Daoy (cell line): ENCODE data around the gene ARRDC2. TPM values are rescaled to one million over a fixed set of nuclear protein-coding genes. Genes with fewer than 3 reads are reported as not detected.
"Not testable (repeated sequence)": the region's sequence is repeated elsewhere in the genome, so short reads cannot be mapped to it uniquely, and the experiment has no call there.

Source experiments
- DNase-seq: peaks from one replicate; pipeline ENCODE4 v3.0.0-alpha.2; 2015; ENCODE audit warnings: low read depth
- total RNA-seq: library from RNA; depleted of rRNA; stranded (reverse); fragments of >200 nt; shearing (Covaris generic); gene quantifications from 2 replicates; pipeline ENCODE4 v1.2.3, GENCODE V29; 2014; rRNA removed

Gene ARRDC2
- 25.6 and 35.7 TPM in 2 replicates for total RNA-seq

GRCh38 chr19:18007917-18008673, at the start of gene ARRDC2:
TSS of gene ARRDC2 (plus strand) at chr19:18008170. CDS start at chr19:18008311, 141 bp downstream.
- peak; percentile 94 for DNase-seq

GRCh38 chr19:17963936-17964691, 43.9 kb upstream of the ARRDC2 start:
- no peak for DNase-seq

GRCh38 chr19:17965370-17966128, 42.4 kb upstream of the ARRDC2 start:
- no peak for DNase-seq

- DNase-seq, result no peak
Observed at GRCh38 chr19:17966129-17966483, 41.9 kb upstream of the ARRDC2 start.

- no peak for DNase-seq
Observed at GRCh38 chr19:17966550-17967256, 41.3 kb upstream of the ARRDC2 start, which contains the start of gene KCNN1. TSS of gene KCNN1 (plus strand) at chr19:17967107. CDS start at chr19:17973889, 6,782 bp downstream.

GRCh38 chr19:17967257-17968051, 40.5 kb upstream of the ARRDC2 start:
- no peak for DNase-seq

- DNase-seq, result no peak
Observed at GRCh38 chr19:17968362-17968761, 39.6 kb upstream of the ARRDC2 start.

- DNase-seq, result no peak
Observed at GRCh38 chr19:17969096-17969792, 38.7 kb upstream of the ARRDC2 start.

GRCh38 chr19:17972230-17972629, 35.7 kb upstream of the ARRDC2 start:
- no peak for DNase-seq

GRCh38 chr19:17973759-17974158, 34.2 kb upstream of the ARRDC2 start:
- DNase-seq, result no peak

- no peak for DNase-seq
Observed at GRCh38 chr19:17974551-17974950, 33.4 kb upstream of the ARRDC2 start.

GRCh38 chr19:17975032-17975431, 32.9 kb upstream of the ARRDC2 start:
- DNase-seq, result no peak

- no peak for DNase-seq
Observed at GRCh38 chr19:17977021-17977420, 30.9 kb upstream of the ARRDC2 start.

GRCh38 chr19:17977488-17977887, 30.5 kb upstream of the ARRDC2 start:
- DNase-seq, result no peak

- DNase-seq, result no peak
Observed at GRCh38 chr19:17981611-17982010, 26.4 kb upstream of the ARRDC2 start.

- DNase-seq, result no peak
Observed at GRCh38 chr19:17982430-17982829, 25.5 kb upstream of the ARRDC2 start.

GRCh38 chr19:17985037-17985818, 22.7 kb upstream of the ARRDC2 start:
- peak; percentile 35 for DNase-seq

- not testable (repeated sequence) for DNase-seq
Observed at GRCh38 chr19:17986569-17986968, 21.4 kb upstream of the ARRDC2 start.

GRCh38 chr19:17988161-17988560, 19.8 kb upstream of the ARRDC2 start:
- no peak for DNase-seq
